Measurements from ENCODE around the gene PIK3C2B. TPM values are rescaled to one million over a fixed set of nuclear protein-coding genes. Genes with fewer than 3 reads are reported as not detected.

The PIK3C2B gene
- total RNA-seq, 1 donor from 2014 or later: 55.1 TPM

DNA sequence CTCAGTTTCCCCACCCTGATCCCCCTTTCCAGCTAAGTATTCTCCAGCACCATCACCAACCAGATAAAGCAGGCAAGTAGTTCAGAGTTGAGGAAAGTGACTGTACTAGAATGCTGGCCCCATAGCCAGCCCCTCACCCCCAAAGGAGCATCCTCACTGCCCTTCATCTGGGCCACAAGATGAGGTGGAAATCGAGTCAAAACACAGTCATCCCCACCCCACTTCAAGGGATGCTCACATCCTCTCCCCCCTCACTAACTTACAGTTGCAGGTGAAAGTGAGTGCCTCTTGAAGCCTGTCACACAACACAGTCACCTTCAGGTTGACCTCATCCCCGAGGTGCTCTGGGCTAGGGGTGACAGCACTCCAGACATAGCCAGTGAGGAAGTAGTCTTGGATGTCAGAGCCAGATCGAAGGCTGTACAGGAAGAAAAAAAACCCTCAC is 30.4 kb downstream of the PIK3C2B start:
- TF ChIP-seq, protein P1, sequence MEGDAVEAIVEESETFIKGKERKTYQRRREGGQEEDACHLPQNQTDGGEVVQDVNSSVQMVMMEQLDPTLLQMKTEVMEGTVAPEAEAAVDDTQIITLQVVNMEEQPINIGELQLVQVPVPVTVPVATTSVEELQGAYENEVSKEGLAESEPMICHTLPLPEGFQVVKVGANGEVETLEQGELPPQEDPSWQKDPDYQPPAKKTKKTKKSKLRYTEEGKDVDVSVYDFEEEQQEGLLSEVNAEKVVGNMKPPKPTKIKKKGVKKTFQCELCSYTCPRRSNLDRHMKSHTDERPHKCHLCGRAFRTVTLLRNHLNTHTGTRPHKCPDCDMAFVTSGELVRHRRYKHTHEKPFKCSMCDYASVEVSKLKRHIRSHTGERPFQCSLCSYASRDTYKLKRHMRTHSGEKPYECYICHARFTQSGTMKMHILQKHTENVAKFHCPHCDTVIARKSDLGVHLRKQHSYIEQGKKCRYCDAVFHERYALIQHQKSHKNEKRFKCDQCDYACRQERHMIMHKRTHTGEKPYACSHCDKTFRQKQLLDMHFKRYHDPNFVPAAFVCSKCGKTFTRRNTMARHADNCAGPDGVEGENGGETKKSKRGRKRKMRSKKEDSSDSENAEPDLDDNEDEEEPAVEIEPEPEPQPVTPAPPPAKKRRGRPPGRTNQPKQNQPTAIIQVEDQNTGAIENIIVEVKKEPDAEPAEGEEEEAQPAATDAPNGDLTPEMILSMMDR (conservative IDR thresholded peaks at IDR 0.05): no peak
- H3K4me3 Mint-ChIP-seq: no peak overlapping the region
- no peaks in the 10 kb centered on the region for H3K27me3 Mint-ChIP-seq
- peaks cover 38% of the 10 kb centered on the region for H3K36me3 Mint-ChIP-seq
- DNase-seq (ENCODE audit: extremely low spot score, unreplicated experiment): no peak
- H3K9me3 Mint-ChIP-seq: no peaks in the 10 kb centered on the region
- H3K27ac Mint-ChIP-seq: no peak overlapping the region
- H3K4me1 Mint-ChIP-seq (ENCODE audit: unreplicated experiment): peaks cover 18% of the 10 kb centered on the region

DNA sequence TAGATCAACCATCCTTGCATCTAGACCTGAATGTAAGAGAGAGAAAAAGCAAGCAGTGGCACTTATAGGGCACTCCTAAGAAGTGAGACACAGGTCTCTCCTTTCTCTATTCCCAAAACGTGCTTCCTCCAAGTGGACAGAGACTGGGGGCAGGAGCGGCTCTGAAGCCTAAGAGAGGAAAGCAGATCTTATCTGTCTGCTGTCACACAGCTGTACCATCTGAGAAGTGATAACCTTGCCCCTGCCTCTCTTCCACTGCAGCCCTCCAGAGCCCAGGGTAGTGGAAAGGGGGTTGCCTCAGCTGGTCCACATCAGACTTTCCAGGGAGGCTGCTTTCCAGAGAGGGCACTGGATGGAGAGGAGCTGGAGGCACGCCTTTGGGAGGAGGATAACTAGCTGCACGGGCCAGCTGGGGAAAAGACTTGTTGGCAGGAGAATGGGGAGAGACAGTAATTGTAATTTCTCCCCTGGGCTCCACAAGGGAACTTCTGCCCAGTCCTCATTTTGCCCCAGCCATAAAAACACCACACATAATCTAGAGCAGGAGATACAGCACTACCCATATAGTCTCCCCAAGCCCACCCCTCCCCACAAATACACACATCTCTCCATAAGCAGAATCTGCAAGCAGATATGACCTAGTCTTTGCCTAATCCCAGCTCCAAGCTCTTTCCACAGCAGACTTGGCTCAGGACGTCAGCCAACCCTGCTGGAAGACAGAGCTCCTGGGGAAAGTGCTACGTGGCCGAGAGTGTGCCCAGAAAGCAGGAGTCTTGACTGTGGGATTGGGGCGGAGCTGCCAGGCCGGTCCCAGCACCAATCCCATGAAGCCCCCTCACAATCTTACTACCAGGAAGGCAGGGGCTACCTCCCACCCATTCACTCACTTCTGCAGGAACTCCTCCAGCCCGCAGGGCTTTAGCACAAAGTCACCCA is 31.2 kb downstream of the PIK3C2B start:
- Mint-ChIP-seq H3K4me3 (no peak overlapping the region), H3K36me3 (peaks cover 34% of the 10 kb centered on the region), H3K9me3 (no peaks in the 10 kb centered on the region), H3K4me1 (ENCODE audit: unreplicated experiment) (peaks cover 16% of the 10 kb centered on the region), H3K27ac (no peak overlapping the region), H3K27me3 (no peaks in the 10 kb centered on the region)
- DNase-seq (ENCODE audit: extremely low spot score, unreplicated experiment): no peak
- TF ChIP-seq, protein P1 (conservative IDR thresholded peaks at IDR 0.05): no peak

DNA sequence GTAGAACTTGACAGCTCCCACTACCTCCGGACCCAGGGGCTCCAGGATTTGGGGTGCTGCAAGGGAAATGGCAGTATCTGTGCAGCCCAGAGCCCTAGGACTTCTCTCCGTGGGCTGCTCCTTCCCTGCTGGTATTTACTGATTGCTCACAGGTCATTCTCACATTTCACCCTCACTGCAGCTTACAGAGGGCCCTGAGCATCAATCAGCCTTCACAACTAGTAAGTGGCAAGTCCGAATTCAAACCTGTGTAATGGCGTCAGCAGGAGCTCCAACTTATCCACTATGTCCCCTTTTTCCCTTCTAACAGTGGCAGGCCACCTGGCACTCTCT is 32.4 kb downstream of the PIK3C2B start:
- no peak overlapping the region for H3K27ac Mint-ChIP-seq
- H3K4me1 Mint-ChIP-seq (ENCODE audit: unreplicated experiment): peaks cover 26% of the 10 kb centered on the region
- no peak for DNase-seq (ENCODE audit: extremely low spot score, unreplicated experiment)
- H3K4me3 Mint-ChIP-seq: no peak overlapping the region
- TF ChIP-seq, protein P1 (conservative IDR thresholded peaks at IDR 0.05): no peak
- H3K36me3 Mint-ChIP-seq: peaks cover 36% of the 10 kb centered on the region
- no peaks in the 10 kb centered on the region for H3K27me3 Mint-ChIP-seq
- H3K9me3 Mint-ChIP-seq: no peaks in the 10 kb centered on the region

DNA sequence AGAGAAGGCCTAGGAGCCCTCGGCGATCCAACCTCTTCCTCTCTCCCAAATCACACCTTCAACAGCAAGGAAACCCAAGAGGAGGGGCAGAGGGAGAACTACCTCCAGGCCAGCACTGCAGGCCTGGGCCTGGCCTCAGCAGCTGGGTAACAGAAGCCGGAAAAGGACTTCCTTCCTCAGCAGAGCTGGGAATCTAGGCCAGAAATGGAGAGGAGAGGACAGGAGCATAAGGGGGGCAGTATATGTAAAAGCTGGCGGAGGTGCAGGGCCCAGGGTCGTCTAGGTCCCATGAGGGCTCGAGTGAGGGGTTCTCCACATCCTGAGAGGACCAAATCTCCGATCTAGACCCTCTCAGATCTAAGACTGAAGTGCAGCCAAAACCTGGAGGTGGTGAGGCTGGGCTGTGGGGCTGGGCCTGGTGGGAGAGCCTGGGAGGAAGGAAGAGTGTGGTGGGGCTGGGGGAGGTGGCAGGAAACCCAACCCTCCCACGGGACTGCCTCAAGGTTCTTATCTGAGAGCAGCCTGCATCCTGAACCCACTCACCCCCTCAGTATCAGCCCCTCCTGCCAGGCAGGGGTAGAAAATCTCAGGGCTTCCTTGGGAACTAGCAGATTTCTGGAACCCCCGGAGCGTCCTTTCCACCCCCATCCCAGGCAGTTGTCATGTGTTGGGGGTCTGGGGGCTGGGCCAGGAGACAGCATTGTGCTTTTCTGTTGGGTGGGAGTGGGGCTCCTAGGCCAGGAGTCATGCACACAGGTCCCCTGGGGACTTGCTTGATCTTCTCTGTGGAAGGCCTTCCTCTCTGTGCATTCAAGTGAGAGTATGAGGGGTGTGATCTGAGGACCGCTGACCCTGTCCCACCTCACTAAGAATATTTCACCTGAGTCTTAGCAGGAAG is 33.0 kb downstream of the PIK3C2B start:
- TF ChIP-seq, protein P1 (conservative IDR thresholded peaks at IDR 0.05): no peak
- Mint-ChIP-seq H3K4me3 (no peak overlapping the region), H3K9me3 (no peaks in the 10 kb centered on the region), H3K36me3 (peaks cover 41% of the 10 kb centered on the region), H3K27ac (no peak overlapping the region), H3K27me3 (no peaks in the 10 kb centered on the region), H3K4me1 (ENCODE audit: unreplicated experiment) (peaks cover 32% of the 10 kb centered on the region)
- DNase-seq (ENCODE audit: extremely low spot score, unreplicated experiment): no peak

DNA sequence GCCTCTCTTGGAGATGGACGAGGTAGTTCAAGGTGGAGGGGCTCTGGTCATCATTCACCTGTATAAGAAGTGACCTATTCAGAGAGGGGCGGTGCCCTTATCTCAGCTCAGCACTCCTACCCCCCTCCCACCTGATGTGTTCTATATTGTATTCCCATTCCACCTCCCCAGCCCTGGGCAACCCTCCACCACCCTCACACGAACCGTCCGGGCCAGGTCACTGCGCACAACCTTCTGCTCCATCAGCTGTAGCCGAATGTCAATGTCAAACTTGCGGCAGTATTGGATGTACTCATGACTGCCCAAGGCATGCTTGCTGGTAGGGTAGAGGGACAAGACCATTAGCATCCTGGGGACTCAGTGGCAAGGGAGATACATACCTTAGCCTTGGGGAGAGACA is 34.3 kb downstream of the PIK3C2B start:
- no peak overlapping the region for H3K4me3 Mint-ChIP-seq
- no peaks in the 10 kb centered on the region for H3K9me3 Mint-ChIP-seq
- TF ChIP-seq, protein P1 (conservative IDR thresholded peaks at IDR 0.05): no peak
- no peak for DNase-seq (ENCODE audit: extremely low spot score, unreplicated experiment)
- H3K27ac Mint-ChIP-seq: no peak overlapping the region
- no peaks in the 10 kb centered on the region for H3K27me3 Mint-ChIP-seq
- peaks cover 38% of the 10 kb centered on the region for H3K36me3 Mint-ChIP-seq
- peaks cover 30% of the 10 kb centered on the region for H3K4me1 Mint-ChIP-seq (ENCODE audit: unreplicated experiment)

Data from type B pancreatic cell (in vitro differentiated cells).